Stimulated activated naive CD4-positive, alpha-beta T cell (primary cell): ENCODE data around the gene SRSF12.
"Not testable (repeated sequence)": the region's sequence is repeated elsewhere in the genome, so short reads cannot be mapped to it uniquely, and the experiment has no call there.

Experiments
- DNase-seq, 6 experiments: peaks; one replicate each; lab custom pipeline; 2025; lab: John Stamatoyannopoulos, UW

The SRSF12 gene

GRCh38 chr6:89131599-89131998 is 13.7 kb upstream of the SRSF12 start:
- no peak for DNase-seq

- DNase-seq, result not testable (repeated sequence)
These were observed 10.4 kb upstream of the SRSF12 start for GRCh38 chr6:89128256-89128671.

- DNase-seq, result peak in 2 of 6 experiments; percentile 4 to 23
These were observed 4.8 kb upstream of the SRSF12 start for GRCh38 chr6:89122625-89123024.

GRCh38 chr6:89121934-89122333 is 4.1 kb upstream of the SRSF12 start:
- DNase-seq, result no peak

GRCh38 chr6:89120371-89120770 is 2.5 kb upstream of the SRSF12 start:
- no peak for DNase-seq

GRCh38 chr6:89118931-89119330 is 1.1 kb upstream of the SRSF12 start:
- DNase-seq, result no peak

GRCh38 chr6:89116702-89117101 is 1.2 kb downstream of the SRSF12 start:
- no peak for DNase-seq

GRCh38 chr6:89111933-89112332 is 5.9 kb downstream of the SRSF12 start:
- DNase-seq, result no peak

GRCh38 chr6:89110284-89110683 is 7.6 kb downstream of the SRSF12 start:
- DNase-seq, result no peak

GRCh38 chr6:89100114-89100513 is 17.8 kb downstream of the SRSF12 start:
- no peak for DNase-seq

- DNase-seq, result no peak
These were observed 19.4 kb downstream of the SRSF12 start for GRCh38 chr6:89098461-89098860.

GRCh38 chr6:89087881-89088280 is 30.0 kb downstream of the SRSF12 start:
- no peak for DNase-seq

GRCh38 chr6:89085409-89086205 is 32.3 kb downstream of the SRSF12 start:
- DNase-seq, result peak in 1 of 6 experiments; percentile 43

- peak in 2 of 6 experiments; percentile 28 to 40 for DNase-seq
These were observed 32.9 kb downstream of the SRSF12 start for GRCh38 chr6:89084954-89085353.

- peak in 1 of 6 experiments; percentile 28 for DNase-seq
These were observed 33.3 kb downstream of the SRSF12 start for GRCh38 chr6:89084542-89084941.

GRCh38 chr6:89082486-89082891 is 35.4 kb downstream of the SRSF12 start:
- peak in 2 of 6 experiments; percentile 21 to 46 for DNase-seq

- peak; percentile 96 to 99 (median 98) for DNase-seq
These were observed 36.2 kb downstream of the SRSF12 start for GRCh38 chr6:89081423-89082322.

- DNase-seq, result no peak
These were observed 36.8 kb downstream of the SRSF12 start for GRCh38 chr6:89081129-89081422.

- DNase-seq, result peak; percentile 99 to 100 (median 100)
These were observed 37.4 kb downstream of the SRSF12 start, which contains the start of gene PNRC1 for GRCh38 chr6:89080281-89081128. Gene PNRC1 (plus strand): TSS chr6:89080751. CDS start chr6:89080895, 144 bp downstream.

GRCh38 chr6:89079511-89080234 is 38.2 kb downstream of the SRSF12 start:
- DNase-seq, result peak; percentile 16 to 86 (median 60)

GRCh38 chr6:89073840-89074239 is 44.0 kb downstream of the SRSF12 start:
- no peak for DNase-seq
